ENCODE measurements around the gene LAS1L.
A peak's percentile ranks its signal among the peaks of the same experiment; 100 is the strongest.
"Not testable (repeated sequence)": the region's sequence is repeated elsewhere in the genome, so short reads cannot be mapped to it uniquely, and the experiment has no call there.

Gene LAS1L

GRCh38 chrX:65524139-65524538, 10.4 kb downstream of the LAS1L start:
- Histone ChIP-seq H3K4me3 (ENCODE audit: low read depth, low read length) (no peak overlapping the region), H3K9me3 (ENCODE audit: control insufficient read depth, insufficient read depth, low read depth, low read length) (no peaks in the 10 kb centered on the region; the same call in 1 of the 2 replicates), H3K27ac (ENCODE audit: extremely low read depth, low read depth, low read length) (no peak overlapping the region), H3K4me1 (ENCODE audit: control insufficient read depth, insufficient read depth, low read length) (no peaks in the 10 kb centered on the region; the same call in 1 of the 2 replicates), H3K36me3 (ENCODE audit: control insufficient read depth in 2 of 2, insufficient read depth in 1 of 2, low read length in 2 of 2) (peaks cover 14 to 95% of the 10 kb centered on the region in 2 experiments; a peak in 2 of 3 replicates)
- TF ChIP-seq ZNF785 (tag by site-specific recombination; IDR thresholded peaks at IDR 0.05) (no peak), PRDM1 (tag by site-specific recombination; IDR thresholded peaks at IDR 0.05) (peak; percentile 94)
- ChIA-PET POLR2A (no interaction called here), CTCF (no interaction called here)

- H3K4me3 ChIP-seq (ENCODE audit: low read depth, low read length): no peak overlapping the region
- TF ChIP-seq HOXC10 (CRISPR knock-in tag; IDR thresholded peaks at IDR 0.05) (no peak), ZNF513 (tag by site-specific recombination; IDR thresholded peaks at IDR 0.05) (no peak), ZFP3 (tag by site-specific recombination; IDR thresholded peaks at IDR 0.05; ENCODE audit: low read depth) (no peak), PRDM1 (tag by site-specific recombination; IDR thresholded peaks at IDR 0.05) (peak; percentile 22; the same call in 1 of the 2 replicates)
- CTCF ChIA-PET: interaction anchor here (0.7 kb wide), 1 partner anchor 40 kb away, joined by 3 read pairs; no protein-coding TSS in a partner anchor
- POLR2A ChIA-PET: no interaction called here
- H3K9me3 ChIP-seq (ENCODE audit: control insufficient read depth, insufficient read depth, low read depth, low read length): no peaks in the 10 kb centered on the region; the same call in 1 of the 2 replicates
- H3K36me3 ChIP-seq (ENCODE audit: control insufficient read depth in 2 of 2, insufficient read depth in 1 of 2, low read length in 2 of 2): peaks cover 14 to 95% of the 10 kb centered on the region in 2 experiments; a peak in 2 of 3 replicates
- H3K27ac ChIP-seq (ENCODE audit: extremely low read depth, low read depth, low read length): no peak overlapping the region
- no peaks in the 10 kb centered on the region; the same call in 1 of the 2 replicates for H3K4me1 ChIP-seq (ENCODE audit: control insufficient read depth, insufficient read depth, low read length)
Measured at GRCh38 chrX:65522739-65523372, 11.7 kb downstream of the LAS1L start.

GRCh38 chrX:65519530-65519929, 15.1 kb downstream of the LAS1L start:
- H3K27ac ChIP-seq (ENCODE audit: extremely low read depth, low read depth, low read length); H3K4me3 ChIP-seq (ENCODE audit: low read depth, low read length); H3K4me1 ChIP-seq (ENCODE audit: control insufficient read depth, insufficient read depth, low read length); H3K9me3 ChIP-seq (ENCODE audit: control insufficient read depth, insufficient read depth, low read depth, low read length): not testable (repeated sequence)
- ChIA-PET CTCF (interaction anchor here (0.6 to 3.8 kb wide), 2 partner anchors 10 to 154 kb away, joined by 3 to 24 read pairs; no protein-coding TSS in a partner anchor), POLR2A (interaction anchor here (1.0 kb wide), 1 partner anchor 13 kb away, joined by 3 read pairs; no protein-coding TSS in a partner anchor)
- peaks cover 10 to 95% of the 10 kb centered on the region in 2 experiments; a peak in 2 of 3 replicates for H3K36me3 ChIP-seq (ENCODE audit: control insufficient read depth in 2 of 2, insufficient read depth in 1 of 2, low read length in 2 of 2)

GRCh38 chrX:65518980-65519379, 15.6 kb downstream of the LAS1L start:
- H3K4me3 ChIP-seq (ENCODE audit: low read depth, low read length); H3K27ac ChIP-seq (ENCODE audit: extremely low read depth, low read depth, low read length); H3K4me1 ChIP-seq (ENCODE audit: control insufficient read depth, insufficient read depth, low read length); H3K9me3 ChIP-seq (ENCODE audit: control insufficient read depth, insufficient read depth, low read depth, low read length); POLR2A ChIA-PET: not testable (repeated sequence)
- peaks cover 10 to 96% of the 10 kb centered on the region in 2 experiments; a peak in 2 of 3 replicates for H3K36me3 ChIP-seq (ENCODE audit: control insufficient read depth in 2 of 2, insufficient read depth in 1 of 2, low read length in 2 of 2)
- CTCF ChIA-PET: interaction anchor here (0.6 to 3.8 kb wide), 2 partner anchors 10 to 21 kb away, joined by 3 to 24 read pairs; no protein-coding TSS in a partner anchor

GRCh38 chrX:65517923-65518322, 16.7 kb downstream of the LAS1L start:
- H3K27ac ChIP-seq (ENCODE audit: extremely low read depth, low read depth, low read length): no peak overlapping the region
- H3K4me1 ChIP-seq (ENCODE audit: control insufficient read depth, insufficient read depth, low read length): no peaks in the 10 kb centered on the region
- ChIA-PET CTCF (interaction anchor here (0.6 to 3.8 kb wide), 2 partner anchors 11 to 772 kb away, joined by 3 to 24 read pairs; no protein-coding TSS in a partner anchor), POLR2A (no interaction called here)
- peaks cover 10 to 96% of the 10 kb centered on the region in 2 experiments; a peak in 2 of 3 replicates for H3K36me3 ChIP-seq (ENCODE audit: control insufficient read depth in 2 of 2, insufficient read depth in 1 of 2, low read length in 2 of 2)
- no peak for TF ChIP-seq ZNF501 (tag by site-specific recombination; IDR thresholded peaks at IDR 0.05)
- no peak for TF ChIP-seq ZFP37 (tag by site-specific recombination; IDR thresholded peaks at IDR 0.05)
- no peak for TF ChIP-seq ZBTB17 (tag by site-specific recombination; IDR thresholded peaks at IDR 0.05)
- no peak for TF ChIP-seq ZNF19 (tag by site-specific recombination; IDR thresholded peaks at IDR 0.05; ENCODE audit: low read depth)
- peak; percentile 95 for TF ChIP-seq ZNF513 (tag by site-specific recombination; IDR thresholded peaks at IDR 0.05)
- no peak for TF ChIP-seq ZNF610 (tag by site-specific recombination; IDR thresholded peaks at IDR 0.05; ENCODE audit: borderline replicate concordance)
- no peak overlapping the region for H3K4me3 ChIP-seq (ENCODE audit: low read depth, low read length)
- no peaks in the 10 kb centered on the region for H3K9me3 ChIP-seq (ENCODE audit: control insufficient read depth, insufficient read depth, low read depth, low read length)

Data from HEK293 (cell line).